WTC11 (cell line): Measurements from ENCODE around the gene TP53BP2.

Experiments
- ATF1 ChIP-seq: sonication (generic); formaldehyde crosslinking; IDR thresholded peaks from 2 replicates; pipeline ENCODE4 v1.8.1; 2023; ENCODE audit warnings: mild to moderate bottlenecking, moderate library complexity, missing genetic modification reagents
- TF ChIP-seq, protein P1 (sequence below): sonication (generic); formaldehyde crosslinking; IDR thresholded peaks from 2 replicates; pipeline ENCODE4 v1.8.0; 2022; ENCODE audit warnings: mild to moderate bottlenecking, missing genetic modification reagents

DNA sequence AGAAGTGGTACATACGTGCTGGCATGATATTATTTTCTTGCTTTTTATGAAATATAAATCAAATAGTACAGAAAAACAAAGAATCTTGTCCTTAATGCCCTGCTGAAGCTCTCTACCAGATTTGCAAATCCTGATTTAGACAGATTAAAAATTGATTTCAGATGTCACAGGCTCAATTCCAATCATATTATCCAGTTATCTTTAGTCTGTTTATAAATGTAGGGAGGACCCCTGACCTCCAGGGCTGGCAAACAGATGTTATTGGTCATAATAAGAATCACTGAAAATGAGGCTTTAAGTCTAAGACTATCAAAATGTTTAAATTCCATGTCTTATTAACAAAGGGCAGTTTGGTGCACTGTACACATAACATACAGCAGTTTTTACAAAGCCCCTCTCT lies 62.1 kb downstream of the TP53BP2 start:
- TF ChIP-seq ATF1 (CRISPR knock-in tag) = no peak
- TF ChIP-seq, protein P1, sequence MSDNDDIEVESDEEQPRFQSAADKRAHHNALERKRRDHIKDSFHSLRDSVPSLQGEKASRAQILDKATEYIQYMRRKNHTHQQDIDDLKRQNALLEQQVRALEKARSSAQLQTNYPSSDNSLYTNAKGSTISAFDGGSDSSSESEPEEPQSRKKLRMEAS (CRISPR knock-in tag) = no peak
